GM19193 (cell line): ENCODE data around the gene RXRA.
A peak's percentile ranks its signal among the peaks of the same experiment; 100 is the strongest.

Experiments
- POLR2A ChIP-seq: IDR thresholded peaks from 4 replicates; pipeline ENCODE4 v1.6.1; 2011; ENCODE audit not compliant: insufficient read depth, insufficient read length; ENCODE audit errors: extremely low read depth

The RXRA gene

DNA sequence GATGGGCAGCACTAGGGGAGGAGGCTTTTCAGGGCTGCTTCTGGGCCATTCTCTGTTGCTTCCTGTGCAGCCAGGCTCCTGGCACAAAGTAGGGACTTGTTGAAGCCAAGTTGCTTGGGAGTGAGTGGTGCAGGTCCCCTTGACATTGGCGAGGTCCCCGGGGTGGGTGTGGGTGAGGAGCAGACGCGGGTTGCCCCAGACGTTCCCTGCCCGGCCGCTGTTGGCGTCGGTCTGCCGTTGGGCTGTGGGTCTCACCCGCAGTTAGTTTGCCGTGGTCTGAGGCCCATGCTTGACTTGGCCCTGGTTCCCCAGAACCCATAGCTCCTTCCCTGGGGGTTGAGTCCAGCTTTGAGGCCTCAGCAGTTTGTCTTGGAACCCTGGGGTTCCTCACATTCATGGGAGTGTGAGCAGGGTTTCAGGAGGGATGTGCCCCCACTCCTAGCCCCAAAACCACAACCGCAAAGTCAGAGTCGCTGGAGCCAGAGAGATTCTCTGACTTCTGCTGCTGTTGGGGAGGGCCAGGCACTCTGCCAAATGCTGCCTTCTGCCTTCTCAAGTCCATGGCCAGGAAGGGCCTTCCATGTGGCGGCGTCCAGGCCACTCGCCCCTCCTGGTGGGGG is 77.5 kb downstream of the RXRA start:
- no peak for TF ChIP-seq POLR2A

DNA sequence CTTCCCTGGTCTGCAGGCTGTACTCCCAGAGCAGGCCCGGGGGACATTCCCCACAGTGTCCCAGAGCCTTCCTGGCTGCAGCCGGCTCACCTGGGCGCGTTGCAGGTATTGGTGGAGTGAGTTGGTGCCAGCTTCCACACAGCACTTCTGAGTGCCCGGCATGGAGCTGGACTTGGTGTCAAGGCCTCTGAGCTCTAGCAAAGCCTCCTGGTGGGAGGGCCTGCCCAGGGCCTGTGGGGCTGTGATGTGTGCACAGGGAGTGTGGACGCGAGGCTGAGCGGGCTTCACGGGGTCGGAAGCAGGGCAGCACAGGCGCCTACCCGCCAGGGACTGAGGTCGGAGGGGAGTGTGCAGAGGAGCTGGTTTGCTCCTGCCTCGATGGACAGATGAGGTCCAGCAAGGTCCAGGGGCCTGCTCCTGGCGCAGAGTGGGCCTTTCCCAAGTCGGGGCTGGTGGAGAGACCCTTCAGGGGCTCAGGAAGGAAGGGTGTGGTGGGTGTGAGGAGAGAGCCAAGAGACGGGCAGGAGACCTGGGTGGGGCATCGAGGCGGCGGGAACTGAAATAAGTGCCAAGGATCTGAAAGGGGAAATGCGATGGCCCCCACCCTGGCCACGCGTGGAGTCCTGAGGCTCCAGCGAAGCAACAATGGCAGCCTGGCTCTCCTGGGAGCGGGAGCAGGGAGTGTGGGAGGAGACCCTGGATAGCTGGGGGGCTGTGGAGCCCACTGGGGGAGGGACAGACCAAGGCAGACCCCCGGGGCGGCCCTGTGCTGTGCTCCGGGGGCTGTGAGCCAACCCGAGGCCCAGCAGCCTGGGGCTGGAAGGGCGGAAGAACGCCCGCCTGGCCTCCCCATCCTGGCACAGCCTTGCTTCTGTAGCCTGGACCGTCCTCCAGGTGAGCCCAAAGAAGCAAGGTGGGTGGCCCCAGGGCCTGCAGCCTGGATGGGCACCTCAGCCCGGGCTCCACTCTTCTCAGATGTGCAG is 78.4 kb downstream of the RXRA start:
- no peak for TF ChIP-seq POLR2A

DNA sequence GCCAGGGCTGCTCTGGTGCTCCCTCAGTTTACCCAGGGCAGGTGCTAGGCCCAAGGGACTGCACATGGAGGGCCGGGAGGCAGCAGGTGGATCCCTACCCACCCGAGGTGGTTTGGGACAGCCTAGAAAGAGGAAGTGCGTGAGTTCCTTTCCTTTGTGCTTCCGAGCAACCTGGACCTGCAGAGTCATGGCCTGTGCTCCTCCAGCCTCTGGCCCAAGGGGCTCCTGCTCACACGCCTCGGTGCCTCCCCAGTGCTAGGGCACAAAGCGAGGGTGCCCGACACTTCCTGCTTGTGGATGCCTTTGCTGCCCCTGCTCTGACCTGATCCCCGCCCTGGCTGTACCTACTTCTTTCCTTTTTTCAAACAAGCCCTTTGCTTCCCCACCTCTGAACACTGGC is 79.3 kb downstream of the RXRA start:
- TF ChIP-seq POLR2A, result no peak

DNA sequence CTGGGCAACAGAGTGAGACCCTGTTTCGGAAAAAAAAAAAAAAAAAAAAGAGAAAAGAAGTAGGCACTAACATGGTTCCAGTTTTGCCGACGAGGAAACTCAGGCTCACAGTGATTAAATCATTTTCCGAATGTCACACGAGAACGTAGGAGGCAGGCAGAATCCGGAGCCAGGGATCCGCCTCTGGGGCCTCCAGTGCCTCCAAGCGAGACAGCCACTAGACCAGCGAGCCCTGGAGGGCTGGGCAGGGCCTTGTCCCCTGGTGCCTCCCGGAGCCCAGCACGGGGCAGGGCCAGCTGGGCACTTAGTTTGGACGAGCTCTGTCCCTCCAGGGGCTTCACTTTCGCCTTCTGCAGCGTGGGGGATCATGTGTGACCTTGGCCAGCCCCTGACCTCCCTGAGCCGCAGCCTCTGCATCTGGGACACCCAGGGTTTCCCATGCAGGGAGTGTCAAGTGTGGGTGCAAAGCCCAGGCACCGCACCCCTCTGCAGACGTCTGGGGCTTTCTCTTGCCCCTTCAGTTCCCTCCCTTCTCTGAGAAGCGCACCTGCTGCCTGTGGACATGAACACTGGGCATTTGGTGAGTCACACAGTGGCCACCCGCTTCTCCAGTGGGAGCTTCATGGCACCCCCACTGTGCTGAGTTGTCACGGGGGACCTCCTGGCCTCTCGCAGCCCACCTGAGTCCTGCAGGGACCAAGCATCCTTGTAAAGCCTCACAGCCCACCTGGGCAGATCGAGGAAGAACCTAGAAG is 80.3 kb downstream of the RXRA start:
- no peak for TF ChIP-seq POLR2A

DNA sequence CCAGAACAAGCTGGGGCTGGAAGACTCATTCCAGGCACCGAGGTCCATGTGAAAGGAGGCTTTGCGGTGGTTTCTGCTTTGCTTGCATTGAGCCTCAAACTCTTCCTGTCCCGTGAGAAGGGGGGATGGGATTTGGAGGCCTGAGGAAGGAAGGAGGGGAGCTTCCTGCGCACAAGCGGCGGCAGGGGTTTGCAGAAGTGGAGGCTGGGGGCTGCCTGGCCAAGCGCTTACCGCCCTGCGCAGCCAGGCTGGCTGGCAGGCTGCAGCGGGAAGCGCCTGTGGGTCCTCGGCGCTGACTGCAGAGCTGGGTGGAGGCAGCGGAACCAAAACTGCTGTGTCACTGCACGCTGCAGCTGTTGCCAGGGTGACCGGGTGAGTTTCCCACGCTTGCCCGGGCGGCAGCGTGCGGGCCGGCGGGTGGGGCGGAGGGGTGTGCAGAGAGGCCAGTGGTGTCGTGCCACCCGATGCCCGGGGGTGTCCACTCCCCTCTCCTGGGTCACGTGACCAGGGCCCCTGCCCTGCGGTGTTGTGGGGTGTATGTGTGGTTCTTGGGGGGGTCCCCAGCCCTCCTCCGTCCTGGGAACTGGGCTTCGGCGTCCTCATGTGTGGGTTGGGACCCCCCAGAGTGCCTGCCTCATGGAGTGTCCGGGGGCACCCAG is 81.0 kb downstream of the RXRA start:
- TF ChIP-seq POLR2A, result peak; percentile 59

DNA sequence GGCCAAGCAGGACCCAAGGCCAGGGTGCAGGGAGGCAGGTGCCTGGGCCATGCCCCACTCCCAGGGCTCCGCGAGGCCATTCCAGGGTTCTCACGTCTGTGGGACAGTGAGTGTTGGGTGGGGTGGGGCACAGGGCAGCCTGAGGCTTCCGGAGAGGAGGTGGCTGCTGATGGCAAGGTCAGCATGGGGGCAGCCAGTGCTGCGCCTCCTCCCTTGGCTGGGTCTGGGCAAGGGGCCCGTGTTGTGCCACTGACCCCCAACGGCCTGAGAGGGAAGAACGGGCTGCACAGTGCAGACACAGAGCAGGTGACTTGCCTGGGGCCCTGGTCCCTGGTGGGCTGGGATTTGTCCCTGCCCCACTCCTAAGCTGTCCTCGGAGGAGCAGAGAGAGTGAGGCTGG is 82.1 kb downstream of the RXRA start:
- TF ChIP-seq POLR2A, result no peak

DNA sequence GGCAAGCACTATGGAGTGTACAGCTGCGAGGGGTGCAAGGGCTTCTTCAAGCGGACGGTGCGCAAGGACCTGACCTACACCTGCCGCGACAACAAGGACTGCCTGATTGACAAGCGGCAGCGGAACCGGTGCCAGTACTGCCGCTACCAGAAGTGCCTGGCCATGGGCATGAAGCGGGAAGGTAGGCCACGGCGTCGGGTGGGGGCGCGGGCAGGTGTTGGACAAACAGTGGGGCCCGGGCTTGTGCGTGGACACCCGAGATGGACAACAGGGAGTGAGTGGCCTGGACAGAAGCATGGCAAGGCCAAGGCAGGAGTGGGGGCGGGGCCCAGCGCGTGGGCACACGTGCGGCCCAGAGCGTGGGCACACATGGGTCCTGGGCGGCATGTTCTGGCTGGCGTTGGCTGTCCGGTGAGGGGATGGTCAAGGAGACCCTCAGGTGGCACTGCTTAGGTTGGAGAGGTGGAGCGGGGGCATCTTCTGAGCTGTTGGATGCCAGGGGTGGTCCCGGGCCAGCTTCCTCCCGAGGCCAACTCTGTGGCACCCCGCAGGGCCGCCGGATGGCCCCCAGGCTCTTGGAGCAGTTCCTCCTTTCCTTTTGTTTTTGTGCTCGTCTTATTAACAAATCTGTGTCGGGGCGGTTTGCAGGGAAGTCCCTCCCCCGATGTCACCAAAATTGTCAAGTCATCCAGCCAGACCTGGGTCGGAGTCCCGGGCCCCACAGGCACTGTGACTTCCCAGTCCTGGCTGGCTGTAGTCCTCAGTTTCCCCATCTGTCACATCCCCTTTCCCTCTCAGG is 82.9 kb downstream of the RXRA start:
- TF ChIP-seq POLR2A, result no peak

DNA sequence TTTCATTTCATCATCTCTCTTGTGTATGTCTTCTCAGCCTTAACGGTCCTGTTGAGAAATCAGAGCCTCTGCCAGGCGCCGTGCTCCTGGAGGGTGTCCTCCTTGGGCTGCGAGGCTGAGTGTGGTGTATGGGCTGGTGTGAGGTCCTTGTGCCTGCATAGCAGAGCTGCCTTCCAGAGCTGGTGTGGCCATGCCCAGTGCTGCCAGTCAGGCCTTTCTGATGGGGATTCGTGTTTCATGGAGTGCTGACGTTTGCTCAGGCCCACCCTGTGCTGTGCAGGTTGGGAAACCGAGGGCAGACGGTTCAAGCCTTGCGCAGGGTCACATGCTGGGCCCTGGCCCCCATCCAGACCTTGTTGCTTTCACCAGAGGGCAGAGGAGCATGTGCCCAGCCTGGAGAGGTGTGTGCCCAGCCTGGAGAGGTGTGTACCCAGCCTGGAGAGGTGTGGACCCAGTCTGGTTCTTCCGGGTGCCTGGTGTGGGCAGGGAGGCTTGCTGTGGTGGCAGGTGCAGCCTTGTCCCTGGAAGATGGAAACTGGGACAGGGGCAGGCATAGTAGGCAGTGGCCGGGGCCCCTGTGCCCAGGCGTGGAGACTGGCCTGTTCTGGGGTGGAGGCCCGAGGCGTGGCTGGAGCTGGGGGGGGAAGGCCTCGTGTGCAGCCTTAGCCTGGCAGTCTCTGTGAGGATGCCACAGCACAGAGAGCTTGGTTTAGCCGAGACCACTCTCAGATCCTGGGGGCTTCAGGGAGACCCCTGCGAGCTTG is 84.0 kb downstream of the RXRA start:
- TF ChIP-seq POLR2A, result no peak

DNA sequence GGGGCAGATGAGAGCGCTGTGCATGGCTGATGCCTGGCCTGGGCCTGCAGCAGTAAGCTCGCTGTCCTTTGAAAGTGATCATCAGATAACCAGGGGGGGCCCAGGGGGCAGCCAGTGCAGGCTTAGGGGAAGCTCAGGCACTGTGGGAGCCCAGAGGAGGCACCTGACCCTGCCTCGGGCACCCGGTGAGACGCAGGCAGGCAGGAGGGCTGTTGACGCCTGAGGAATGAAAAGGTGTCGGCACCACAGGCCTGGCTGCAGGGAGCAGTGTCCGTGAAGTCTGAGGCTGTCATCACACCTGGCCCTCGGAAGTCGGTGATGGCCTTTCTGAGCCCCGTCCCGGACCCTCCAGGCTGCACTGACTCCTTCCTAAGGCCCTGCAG is 84.6 kb downstream of the RXRA start:
- no peak for TF ChIP-seq POLR2A

DNA sequence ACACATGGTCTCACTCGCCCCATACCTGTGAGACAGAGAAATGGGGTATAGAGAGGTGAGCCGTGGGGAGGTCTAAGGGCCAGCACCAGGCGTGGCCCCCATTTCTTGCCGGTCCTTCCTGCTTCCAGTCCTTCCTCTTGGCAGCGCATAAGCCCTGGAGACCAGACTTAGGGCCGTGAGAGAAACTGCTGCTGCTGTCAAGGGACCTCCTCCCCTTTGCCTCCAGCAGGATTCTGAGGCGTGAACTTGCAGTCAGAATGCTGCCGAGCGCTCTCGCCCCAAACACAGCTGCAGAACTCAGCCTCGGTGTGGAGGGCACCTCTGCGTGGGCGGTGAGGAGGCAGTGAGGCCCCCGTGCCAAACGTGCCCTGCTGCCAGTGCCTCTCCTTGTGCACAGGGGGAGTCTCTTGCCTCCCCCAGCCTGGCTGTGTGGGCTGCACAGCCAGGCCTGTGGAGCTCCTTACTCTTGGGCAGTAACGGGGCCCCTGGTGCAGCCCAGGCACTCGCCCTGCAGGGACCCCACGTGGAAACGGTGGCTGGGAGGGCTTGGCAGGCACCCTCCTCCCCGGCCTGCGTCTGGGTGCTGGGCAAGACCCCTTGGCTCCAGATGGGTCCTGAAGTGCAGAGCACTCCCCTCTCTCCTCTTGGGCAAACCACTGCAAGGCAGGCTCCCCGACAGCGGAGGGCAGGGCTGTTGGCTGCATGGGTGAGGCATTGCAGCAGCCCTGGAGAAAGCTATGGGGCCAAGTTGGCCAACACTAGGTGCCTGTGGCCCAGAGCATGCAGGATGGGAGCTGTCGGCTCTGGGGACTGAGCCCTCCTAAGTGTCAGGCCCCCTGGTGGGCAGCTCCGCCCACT is 85.4 kb downstream of the RXRA start:
- no peak for TF ChIP-seq POLR2A

DNA sequence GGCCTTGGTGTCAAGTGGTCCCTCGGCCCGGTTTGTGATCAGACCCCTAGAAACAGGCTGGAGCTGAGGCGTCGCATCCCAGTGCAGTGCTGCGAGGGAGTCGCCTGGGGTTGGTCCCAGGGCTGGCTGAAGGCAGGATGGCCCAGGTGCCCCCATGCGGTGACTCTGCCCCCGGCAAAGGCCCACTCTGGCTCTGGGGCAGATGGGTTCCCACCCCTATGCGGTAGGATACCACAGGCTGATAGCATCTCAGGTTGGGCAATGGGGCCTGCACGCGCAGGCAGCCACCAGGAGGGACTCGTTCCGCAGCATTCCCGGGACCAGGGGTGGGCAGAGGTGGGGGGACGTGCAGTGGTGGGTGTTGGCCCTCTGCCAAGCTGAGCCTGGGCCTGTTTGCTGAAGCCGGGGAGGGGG is 86.0 kb downstream of the RXRA start:
- no peak for TF ChIP-seq POLR2A

DNA sequence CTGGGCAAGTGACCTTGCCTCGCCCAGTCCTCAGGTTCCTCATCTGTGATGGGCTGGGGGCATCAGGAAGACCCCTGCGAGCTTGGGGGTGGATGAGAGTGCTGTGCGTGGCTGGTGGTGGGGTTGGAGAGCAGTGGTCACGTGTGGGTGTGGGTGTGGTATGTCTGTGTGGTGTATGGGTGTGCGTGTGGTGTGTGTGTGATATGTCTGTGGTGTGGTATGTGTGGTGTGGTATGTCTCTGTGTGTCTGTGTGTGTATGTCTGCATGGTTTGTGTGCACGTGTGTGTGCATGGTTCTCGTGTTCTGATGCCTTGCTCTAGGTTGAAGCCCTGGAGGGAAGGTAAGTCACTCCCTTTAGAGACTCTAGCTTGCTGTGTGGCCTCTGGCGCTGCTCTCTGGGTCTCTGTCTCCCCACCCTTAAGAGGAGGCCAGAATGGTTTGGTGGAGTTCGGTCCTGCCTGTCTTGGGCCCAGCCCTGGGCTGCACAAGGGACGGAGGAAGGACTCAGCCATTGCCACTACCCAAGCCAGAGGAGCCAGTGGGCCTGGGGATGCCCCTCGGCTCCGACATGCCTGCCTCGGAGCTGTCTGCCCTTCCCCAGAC is 87.0 kb downstream of the RXRA start:
- TF ChIP-seq POLR2A, result no peak

DNA sequence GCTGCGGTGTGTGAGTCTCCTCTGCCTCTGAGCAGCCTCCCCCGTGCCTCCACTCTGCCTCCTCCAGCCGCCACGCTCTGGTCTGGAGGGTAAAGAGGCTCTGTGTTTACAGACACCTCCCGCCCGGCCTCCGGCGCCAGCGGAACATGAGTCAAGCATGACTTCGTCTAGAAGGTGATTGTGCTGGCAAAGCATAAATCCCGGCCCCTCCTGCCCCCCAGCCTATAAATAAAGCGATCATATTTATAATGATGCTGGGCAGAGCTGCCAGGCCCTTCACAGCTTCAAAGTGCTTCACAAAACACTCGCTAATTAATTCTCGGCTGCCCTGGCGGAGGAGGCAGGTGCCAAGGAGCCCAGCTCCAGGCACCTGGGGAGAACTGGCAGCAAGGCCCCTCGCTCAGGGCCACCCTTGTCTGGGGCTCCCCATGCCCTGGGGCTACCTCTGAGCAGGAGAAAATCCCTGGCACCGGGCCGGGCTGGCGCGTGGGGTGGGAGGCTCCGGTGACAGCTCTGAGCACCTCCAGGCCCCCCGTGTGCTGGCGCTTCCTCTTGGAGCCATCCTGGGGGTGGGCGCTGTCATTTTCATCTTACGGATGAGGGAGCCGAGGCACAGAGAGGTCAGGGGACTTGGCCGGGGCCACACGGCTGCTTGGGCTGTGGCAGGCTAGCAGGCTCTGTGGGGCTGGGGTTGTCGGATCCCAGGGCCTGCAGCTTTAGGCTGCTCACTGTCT is 87.8 kb downstream of the RXRA start:
- no peak for TF ChIP-seq POLR2A
